ENCODE results near the gene KRT12. TPM values are rescaled to one million over a fixed set of nuclear protein-coding genes. Genes with fewer than 3 reads are reported as not detected.
"Not testable (repeated sequence)": the region's sequence is repeated elsewhere in the genome, so short reads cannot be mapped to it uniquely, and the experiment has no call there.

KRT12 gene
- total and polyA plus RNA-seq, 2 experiments from 2014 or later: not detected

DNA sequence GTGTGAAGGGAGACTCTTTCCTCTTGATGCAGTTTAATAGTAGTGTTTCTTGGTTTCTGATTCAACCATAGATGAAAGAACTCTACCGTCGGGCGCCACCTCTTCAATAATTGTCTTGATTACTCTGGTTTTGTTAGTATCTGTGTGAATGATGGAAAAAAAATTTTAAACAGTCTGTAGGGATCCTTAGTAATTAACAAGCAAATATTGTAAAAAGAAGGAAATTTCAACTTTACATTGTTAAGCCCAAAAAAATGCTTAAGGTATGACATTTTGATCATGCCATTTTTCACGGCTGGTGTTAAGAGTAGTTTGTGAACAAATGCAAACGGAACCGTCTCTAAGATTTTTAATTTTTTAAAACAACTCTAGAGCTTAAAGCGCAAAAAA is 48.7 kb downstream of the KRT12 start:
- TF ChIP-seq, protein P1, sequence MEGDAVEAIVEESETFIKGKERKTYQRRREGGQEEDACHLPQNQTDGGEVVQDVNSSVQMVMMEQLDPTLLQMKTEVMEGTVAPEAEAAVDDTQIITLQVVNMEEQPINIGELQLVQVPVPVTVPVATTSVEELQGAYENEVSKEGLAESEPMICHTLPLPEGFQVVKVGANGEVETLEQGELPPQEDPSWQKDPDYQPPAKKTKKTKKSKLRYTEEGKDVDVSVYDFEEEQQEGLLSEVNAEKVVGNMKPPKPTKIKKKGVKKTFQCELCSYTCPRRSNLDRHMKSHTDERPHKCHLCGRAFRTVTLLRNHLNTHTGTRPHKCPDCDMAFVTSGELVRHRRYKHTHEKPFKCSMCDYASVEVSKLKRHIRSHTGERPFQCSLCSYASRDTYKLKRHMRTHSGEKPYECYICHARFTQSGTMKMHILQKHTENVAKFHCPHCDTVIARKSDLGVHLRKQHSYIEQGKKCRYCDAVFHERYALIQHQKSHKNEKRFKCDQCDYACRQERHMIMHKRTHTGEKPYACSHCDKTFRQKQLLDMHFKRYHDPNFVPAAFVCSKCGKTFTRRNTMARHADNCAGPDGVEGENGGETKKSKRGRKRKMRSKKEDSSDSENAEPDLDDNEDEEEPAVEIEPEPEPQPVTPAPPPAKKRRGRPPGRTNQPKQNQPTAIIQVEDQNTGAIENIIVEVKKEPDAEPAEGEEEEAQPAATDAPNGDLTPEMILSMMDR (IDR thresholded peaks at IDR 0.05; ENCODE audit: low read depth, low read length): no peak
- H3K4me1 ChIP-seq (ENCODE audit: low read depth): peaks cover 9% of the 10 kb centered on the region
- peaks cover 38% of the 10 kb centered on the region for H3K27me3 ChIP-seq
- H3K9me3 ChIP-seq (ENCODE audit: low read depth): no peaks in the 10 kb centered on the region
- no peak for DNase-seq (ENCODE audit: low read depth in 1 of 2, low spot score in 1 of 2)
- peak overlapping the region; percentile 95 for H3K4me3 ChIP-seq
- no peaks in the 10 kb centered on the region for H3K36me3 ChIP-seq
- peak overlapping the region; percentile 80 for H3K27ac ChIP-seq

DNA sequence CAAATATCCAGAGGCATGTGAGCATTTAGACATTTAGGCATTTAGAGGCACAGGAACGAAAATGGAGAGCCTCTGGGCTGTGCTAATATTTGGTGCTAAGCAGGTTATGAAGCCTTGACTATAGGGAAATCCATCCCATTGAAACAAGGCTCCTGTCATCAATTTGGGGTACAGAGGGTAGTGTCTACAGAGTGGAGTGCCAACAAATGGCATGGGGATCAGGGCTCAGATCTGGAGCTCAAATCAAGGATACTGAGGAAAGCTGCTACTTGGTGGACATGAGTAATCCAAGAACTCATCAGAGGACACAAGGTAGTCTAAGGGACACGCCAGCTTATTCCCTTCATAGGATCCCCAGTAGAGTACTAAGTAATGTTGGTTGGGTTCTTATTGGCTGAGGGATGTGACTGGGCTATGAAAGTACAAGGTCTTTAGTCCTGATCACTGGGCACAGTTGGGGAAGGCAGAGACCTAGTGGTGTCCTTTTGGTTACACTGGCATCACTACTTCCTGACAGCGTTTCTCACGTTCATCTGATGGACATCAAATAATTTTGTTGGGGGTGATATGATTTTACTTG is 49.8 kb downstream of the KRT12 start:
- Histone ChIP-seq H3K36me3 (no peaks in the 10 kb centered on the region), H3K4me3 (no peak overlapping the region), H3K27ac (no peak overlapping the region), H3K4me1 (ENCODE audit: low read depth) (peaks cover 9% of the 10 kb centered on the region), H3K9me3 (ENCODE audit: low read depth) (no peaks in the 10 kb centered on the region), H3K27me3 (peaks cover 47% of the 10 kb centered on the region)
- no peak for DNase-seq (ENCODE audit: low read depth in 1 of 2, low spot score in 1 of 2)
- TF ChIP-seq, protein P1 (IDR thresholded peaks at IDR 0.05; ENCODE audit: low read depth, low read length): no peak

DNA sequence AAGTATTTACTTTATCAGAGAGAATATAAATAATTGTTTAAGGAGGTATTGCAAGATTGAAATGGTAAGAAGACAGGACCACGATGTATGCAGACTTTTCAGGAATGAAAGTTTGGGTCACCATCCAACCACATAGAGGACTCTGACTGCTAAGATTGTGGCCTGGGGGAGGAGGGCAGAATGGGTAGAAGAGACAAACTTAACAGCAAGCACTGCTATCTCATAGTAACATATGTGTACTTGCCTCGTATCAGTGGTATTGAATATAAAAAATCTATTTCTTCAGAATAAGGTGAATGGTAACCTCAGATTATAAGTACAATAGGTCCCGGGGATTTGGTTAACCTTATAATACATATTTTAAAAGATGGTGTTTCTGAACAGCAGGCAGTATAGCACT is 50.5 kb downstream of the KRT12 start:
- TF ChIP-seq, protein P1 (IDR thresholded peaks at IDR 0.05; ENCODE audit: low read depth, low read length): no peak
- no peak overlapping the region for H3K27ac ChIP-seq
- H3K9me3 ChIP-seq (ENCODE audit: low read depth): no peaks in the 10 kb centered on the region
- DNase-seq (ENCODE audit: low read depth in 1 of 2, low spot score in 1 of 2): no peak
- no peaks in the 10 kb centered on the region for H3K36me3 ChIP-seq
- no peak overlapping the region for H3K4me3 ChIP-seq
- H3K4me1 ChIP-seq (ENCODE audit: low read depth): peaks cover 9% of the 10 kb centered on the region
- peaks cover 49% of the 10 kb centered on the region for H3K27me3 ChIP-seq

DNA sequence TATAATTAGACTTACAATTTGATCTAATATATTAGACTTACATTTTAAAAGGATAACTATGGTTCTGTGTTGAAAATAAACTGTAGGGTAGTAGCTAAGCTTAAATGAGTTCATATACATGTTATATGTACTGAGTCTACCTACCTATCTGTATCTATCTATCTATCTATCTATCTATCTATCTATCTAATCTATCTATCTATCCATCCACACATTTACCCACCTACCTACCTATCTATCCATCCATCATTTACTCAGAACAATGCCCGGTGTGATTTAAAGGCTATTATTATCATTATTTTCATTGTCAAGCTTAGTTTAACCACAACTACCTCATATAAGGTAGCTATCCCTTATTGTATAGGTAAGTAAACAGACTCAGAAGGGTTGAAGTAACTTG is 51.6 kb downstream of the KRT12 start:
- TF ChIP-seq, protein P1 (IDR thresholded peaks at IDR 0.05; ENCODE audit: low read depth, low read length): no peak
- Histone ChIP-seq H3K4me1 (ENCODE audit: low read depth) (peaks cover 9% of the 10 kb centered on the region), H3K4me3 (no peak overlapping the region), H3K9me3 (ENCODE audit: low read depth) (no peaks in the 10 kb centered on the region), H3K27ac (no peak overlapping the region), H3K27me3 (peaks cover 60% of the 10 kb centered on the region), H3K36me3 (no peaks in the 10 kb centered on the region)
- DNase-seq (ENCODE audit: low read depth in 1 of 2, low spot score in 1 of 2): no peak

DNA sequence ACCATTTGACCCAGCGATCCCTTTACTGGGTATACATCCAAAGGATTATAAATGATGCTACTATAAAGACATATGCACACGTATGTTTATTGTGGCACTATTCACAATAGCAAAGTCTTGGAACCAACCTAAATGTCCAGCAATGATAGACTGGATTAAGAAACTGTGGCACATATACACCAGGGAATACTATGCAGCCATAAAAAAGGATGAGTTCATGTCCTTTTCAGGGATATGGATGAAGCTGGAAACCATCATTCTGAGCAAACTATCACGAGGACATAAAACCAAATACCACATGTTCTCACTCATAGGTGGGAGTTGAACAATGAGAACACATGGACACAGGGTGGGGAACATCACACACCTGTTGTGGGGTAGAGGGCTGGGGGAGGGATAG is 52.4 kb downstream of the KRT12 start:
- not testable (repeated sequence) for DNase-seq (ENCODE audit: low read depth in 1 of 2, low spot score in 1 of 2); H3K36me3 ChIP-seq; H3K4me3 ChIP-seq; H3K27ac ChIP-seq; H3K9me3 ChIP-seq (ENCODE audit: low read depth); H3K4me1 ChIP-seq (ENCODE audit: low read depth)
- H3K27me3 ChIP-seq: peaks cover 65% of the 10 kb centered on the region

DNA sequence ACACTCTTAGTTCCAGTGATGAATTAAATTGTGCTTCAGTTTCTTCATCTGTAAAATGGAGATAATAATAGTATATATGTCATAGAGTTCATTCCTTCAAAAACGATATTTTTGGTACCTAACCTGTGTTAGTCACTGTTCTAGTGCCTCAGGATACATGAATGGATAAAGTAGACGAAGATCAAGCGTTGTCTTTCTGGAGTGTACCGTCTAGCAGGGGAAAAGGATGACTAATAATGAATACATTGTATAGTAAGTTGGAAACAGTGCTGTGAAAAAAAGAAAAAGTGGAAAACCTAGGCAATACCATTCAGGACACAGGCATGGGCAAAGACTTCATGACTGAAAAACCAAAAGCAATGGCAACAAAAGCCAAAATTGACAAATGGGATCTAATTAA is 53.2 kb downstream of the KRT12 start:
- no peaks in the 10 kb centered on the region for H3K9me3 ChIP-seq (ENCODE audit: low read depth)
- no peak for DNase-seq (ENCODE audit: low read depth in 1 of 2, low spot score in 1 of 2)

More for the DNA sequence above, 53.2 kb downstream of the KRT12 start:
- peaks cover 71% of the 10 kb centered on the region for H3K27me3 ChIP-seq
- H3K27ac ChIP-seq: no peak overlapping the region
- H3K4me1 ChIP-seq (ENCODE audit: low read depth): peaks cover 5% of the 10 kb centered on the region
- TF ChIP-seq, protein P1 (IDR thresholded peaks at IDR 0.05; ENCODE audit: low read depth, low read length): no peak
- no peaks in the 10 kb centered on the region for H3K36me3 ChIP-seq
- no peak overlapping the region for H3K4me3 ChIP-seq
